Transverse colon (tissue), 4 donors: ENCODE results near the gene GDF2. TPM values are rescaled to one million over a fixed set of nuclear protein-coding genes. Genes with fewer than 3 reads are reported as not detected.

ENCODE experiments used
- DNase-seq: peaks from one replicate; pipeline ENCODE4 v3.0.0-alpha.2; 2019
- H3K27ac ChIP-seq, 4 donors: fragments of 200-600 bp; sonication (generic); 2 replicates each; pipeline ENCODE4 v1.5.1; 2016 to 2018; ENCODE audit warnings: inconsistent platforms in 4 of 4
- H3K27me3 ChIP-seq: fragments of 200-600 bp; sonication (generic); 2 replicates; pipeline ENCODE4 v1.5.1; 2017; ENCODE audit warnings: inconsistent platforms
- H3K36me3 ChIP-seq, 4 donors: fragments of 200-600 bp; sonication (generic); 2 replicates each; pipeline ENCODE4 v1.5.1; 2017 to 2019; ENCODE audit warnings: inconsistent platforms in 4 of 4
- H3K4me1 ChIP-seq, 4 donors: fragments of 200-600 bp; sonication (generic); 2 replicates each; pipeline ENCODE4 v1.5.1; 2017 to 2020; ENCODE audit warnings: inconsistent platforms in 4 of 4
- H3K4me3 ChIP-seq, 4 donors: fragments of 200-600 bp; sonication (generic); 1 replicate in 1 of 4; 2 replicates in 3 of 4; pipeline versions ENCODE4 v1.5.1 to v1.6.1; 2017 to 2019; ENCODE audit warnings: inconsistent platforms in 4 of 4
- H3K9me3 ChIP-seq, 2 donors: fragments of 200-600 bp; sonication (generic); 2 replicates each; pipeline ENCODE4 v1.5.1; 2017 to 2019; ENCODE audit warnings: inconsistent platforms in 2 of 2
- EP300 ChIP-seq: sonication (generic); formaldehyde crosslinking; IDR thresholded peaks from one replicate; pipeline ENCODE4 v1.6.1; 2017; ENCODE audit warnings: antibody characterized with exemption, low read depth
- POLR2A ChIP-seq: fragments of 450-650 bp; IDR thresholded peaks from one replicate; pipeline ENCODE4 v1.6.1; 2016; ENCODE audit warnings: antibody characterized with exemption, mild to moderate bottlenecking, moderate library complexity
- POLR2AphosphoS5 ChIP-seq, 3 donors: sonication (generic); formaldehyde crosslinking; IDR thresholded peaks; one replicate each; pipeline ENCODE4 v1.6.1; 2016; ENCODE audit warnings: antibody characterized with exemption in 3 of 3
- WGBS, 2 donors: methylation state at CpG; one replicate each; pipeline ENCODE4 v1.1.5; 2018; ENCODE audit warnings: low coverage in 1 of 2; 5-methylcytosine and 5-hydroxymethylcytosine counted together
- in situ Hi-C, 4 donors: fragments of 200-750 bp; cut with MboI; loops; one replicate each; pipeline versions ENCODE4 v1.15.0 to v1.15.1; 2017; ENCODE audit warnings: low sequenced_read_pairs in 3 of 4, low pct_ligation_motif_present in 1 of 4, low pct_unique_long_range_greater_than_20kb in 1 of 4
- intact Hi-C: fragments of 100-400 bp; cut with DNase I; formaldehyde crosslinking; loops from one replicate; pipeline ENCODE4 v1.15.1; 2023; ENCODE audit warnings: low total_unique reads
- total RNA-seq, 4 donors: library from RNA; depleted of rRNA; stranded (reverse); fragments of >200 nt; gene quantifications; one replicate each; pipeline ENCODE4 v1.1.0, GENCODE V29; 2016
- TF ChIP-seq, protein P1 (sequence below), 5 experiments: fragments of 200-600 bp in 3 of 5; fragments of 450-650 bp in 2 of 5; sonication (generic) in 3 of 5; IDR thresholded peaks; 1 replicate in 2 of 5; 2 replicates in 3 of 5; pipeline ENCODE4 v1.5.1; 2016 to 2017; ENCODE audit warnings: antibody characterized with exemption in 5 of 5, inconsistent platforms in 3 of 5, mild to moderate bottlenecking in 2 of 5, moderate library complexity in 1 of 5

Gene GDF2
- total RNA-seq, 4 donors from 2014 or later = not detected

DNA sequence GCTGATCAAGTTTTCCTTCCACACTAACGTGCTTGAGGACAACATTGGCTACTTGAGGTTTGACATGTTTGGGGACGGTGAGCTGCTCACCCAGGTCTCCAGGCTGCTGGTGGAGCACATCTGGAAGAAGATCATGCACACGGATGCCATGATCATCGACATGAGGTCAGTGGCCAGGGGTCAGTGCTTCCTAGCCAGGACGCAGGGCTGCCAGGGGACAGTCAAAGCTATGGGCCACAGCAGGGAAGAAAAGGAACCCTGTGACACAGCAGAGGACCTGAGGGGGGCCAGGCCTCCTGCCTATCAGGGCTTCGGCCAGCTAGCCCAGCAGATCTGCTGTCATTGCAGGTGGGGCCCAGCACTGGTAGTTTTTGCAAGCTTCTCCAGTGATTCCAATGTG lies 31.1 kb downstream of the GDF2 start:
- Histone ChIP-seq H3K4me3 (no peak overlapping the region), H3K4me1 (no peaks in the 10 kb centered on the region), H3K9me3 (no peaks in the 10 kb centered on the region), H3K36me3 (no peaks in the 10 kb centered on the region), H3K27ac (no peak overlapping the region), H3K27me3 (no peaks in the 10 kb centered on the region)
- DNase-seq = no peak
- intact Hi-C loops (no loop called here), in situ Hi-C loops (no loop called here)
- WGBS, 2 donors = 87% methylated on average over 6 of the region's 6 CpGs; no CpG with 5 or more reads in 1 of the 2 donors
- TF ChIP-seq, protein P1, sequence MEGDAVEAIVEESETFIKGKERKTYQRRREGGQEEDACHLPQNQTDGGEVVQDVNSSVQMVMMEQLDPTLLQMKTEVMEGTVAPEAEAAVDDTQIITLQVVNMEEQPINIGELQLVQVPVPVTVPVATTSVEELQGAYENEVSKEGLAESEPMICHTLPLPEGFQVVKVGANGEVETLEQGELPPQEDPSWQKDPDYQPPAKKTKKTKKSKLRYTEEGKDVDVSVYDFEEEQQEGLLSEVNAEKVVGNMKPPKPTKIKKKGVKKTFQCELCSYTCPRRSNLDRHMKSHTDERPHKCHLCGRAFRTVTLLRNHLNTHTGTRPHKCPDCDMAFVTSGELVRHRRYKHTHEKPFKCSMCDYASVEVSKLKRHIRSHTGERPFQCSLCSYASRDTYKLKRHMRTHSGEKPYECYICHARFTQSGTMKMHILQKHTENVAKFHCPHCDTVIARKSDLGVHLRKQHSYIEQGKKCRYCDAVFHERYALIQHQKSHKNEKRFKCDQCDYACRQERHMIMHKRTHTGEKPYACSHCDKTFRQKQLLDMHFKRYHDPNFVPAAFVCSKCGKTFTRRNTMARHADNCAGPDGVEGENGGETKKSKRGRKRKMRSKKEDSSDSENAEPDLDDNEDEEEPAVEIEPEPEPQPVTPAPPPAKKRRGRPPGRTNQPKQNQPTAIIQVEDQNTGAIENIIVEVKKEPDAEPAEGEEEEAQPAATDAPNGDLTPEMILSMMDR (IDR thresholded peaks at IDR 0.05) = no peak
- TF ChIP-seq EP300 (no peak), POLR2A (no peak), POLR2AphosphoS5 (IDR thresholded peaks at IDR 0.05) (no peak)

DNA sequence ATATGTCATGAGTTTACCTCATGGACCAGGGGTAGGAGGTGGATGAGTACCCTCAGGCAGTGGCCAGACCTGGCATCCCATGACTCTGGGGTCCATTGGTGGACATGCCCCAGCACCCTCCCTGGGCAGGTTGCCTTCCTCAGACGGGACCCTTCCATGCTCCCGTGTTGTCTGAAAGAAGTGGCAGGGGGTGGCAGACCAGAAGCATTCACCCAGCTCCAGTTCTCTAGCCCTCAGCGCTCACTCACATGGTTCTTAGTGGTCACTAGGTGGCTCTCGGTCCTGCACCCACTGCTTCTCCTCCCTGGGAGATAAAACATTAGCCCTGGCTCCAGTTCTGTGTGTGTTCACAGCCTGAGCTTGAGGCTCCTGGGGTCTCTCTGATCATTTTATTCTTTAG lies 31.9 kb downstream of the GDF2 start:
- Histone ChIP-seq H3K27ac (no peak overlapping the region), H3K4me1 (no peaks in the 10 kb centered on the region), H3K9me3 (no peaks in the 10 kb centered on the region), H3K27me3 (no peaks in the 10 kb centered on the region), H3K36me3 (no peaks in the 10 kb centered on the region), H3K4me3 (no peak overlapping the region)
- in situ Hi-C loops = no loop called here
- 60 to 81% methylated on average over 1 to 4 of the region's 4 CpGs for whole genome bisulfite sequencing, 2 donors
- no peak for DNase-seq
- TF ChIP-seq, protein P1 (IDR thresholded peaks at IDR 0.05) = no peak
- no peak for TF ChIP-seq EP300
- intact Hi-C loops = no loop called here

DNA sequence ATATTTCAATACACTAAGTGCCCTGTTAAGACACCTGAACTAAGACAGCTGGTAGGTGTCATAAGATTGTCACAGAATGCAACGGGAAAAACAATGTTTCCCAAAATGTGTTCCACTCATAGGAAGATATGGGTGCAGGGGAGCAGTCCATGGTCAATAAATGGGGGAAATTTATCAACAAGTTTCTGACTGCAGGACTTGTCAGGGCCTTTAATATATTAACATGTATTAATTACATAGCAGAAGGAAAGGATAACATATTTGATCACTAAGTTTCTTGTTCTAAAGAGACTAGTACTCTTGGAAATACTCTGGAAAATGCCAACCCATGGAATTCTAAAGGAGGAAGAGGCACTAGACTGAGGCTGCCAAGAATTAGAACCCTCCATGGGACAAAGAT lies 32.6 kb downstream of the GDF2 start:
- Histone ChIP-seq H3K27ac (no peak overlapping the region), H3K27me3 (no peaks in the 10 kb centered on the region), H3K4me1 (no peaks in the 10 kb centered on the region), H3K9me3 (no peaks in the 10 kb centered on the region), H3K36me3 (no peaks in the 10 kb centered on the region), H3K4me3 (no peak overlapping the region)
- no peak for DNase-seq
- in situ Hi-C loops (no loop called here), intact Hi-C loops (no loop called here)
- 76% methylated on average over 1 of the region's 1 CpG; no CpG with 5 or more reads in 1 of the 2 donors for WGBS, 2 donors
- TF ChIP-seq EP300 (no peak), POLR2A (no peak), POLR2AphosphoS5 (IDR thresholded peaks at IDR 0.05) (no peak)
- TF ChIP-seq, protein P1 (IDR thresholded peaks at IDR 0.05) = no peak

DNA sequence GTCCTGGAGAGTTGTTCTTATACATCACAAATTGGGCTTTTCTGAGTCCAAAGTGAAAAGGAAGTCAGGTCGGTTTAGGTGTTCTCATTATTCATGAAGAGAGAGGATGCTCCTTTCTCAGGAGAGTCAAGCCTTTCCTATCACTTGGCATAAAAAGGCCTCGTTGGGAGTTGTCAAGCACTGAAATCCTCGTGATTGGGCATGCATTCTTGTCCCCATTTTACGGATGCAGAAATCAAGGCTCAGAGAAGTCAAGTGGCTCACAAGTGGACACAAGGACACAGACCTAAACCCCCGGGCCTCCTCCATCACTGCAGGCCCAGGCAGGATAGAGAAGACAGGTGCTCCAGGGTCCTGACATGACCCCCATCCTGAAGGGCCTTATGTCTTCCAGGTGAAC lies 34.5 kb downstream of the GDF2 start:
- no peak for TF ChIP-seq POLR2AphosphoS5 (IDR thresholded peaks at IDR 0.05)
- TF ChIP-seq, protein P1 (IDR thresholded peaks at IDR 0.05) = no peak
- no peak for TF ChIP-seq POLR2A
- TF ChIP-seq EP300 = no peak
- WGBS, 2 donors = 76% methylated on average over 5 of the region's 5 CpGs; no CpG with 5 or more reads in 1 of the 2 donors
- intact Hi-C loops = no loop called here
- DNase-seq = no peak
- H3K9me3 ChIP-seq = no peaks in the 10 kb centered on the region
- no peaks in the 10 kb centered on the region for H3K27me3 ChIP-seq
- H3K4me1 ChIP-seq = no peaks in the 10 kb centered on the region
- no peak overlapping the region for H3K4me3 ChIP-seq
- no peaks in the 10 kb centered on the region for H3K36me3 ChIP-seq
- no peak overlapping the region for H3K27ac ChIP-seq
- in situ Hi-C loops = no loop called here
